Neuronal stem cell (in vitro differentiated cells): Measurements from ENCODE around the gene PAFAH1B1.
"Not testable (repeated sequence)": the region's sequence is repeated elsewhere in the genome, so short reads cannot be mapped to it uniquely, and the experiment has no call there.

Source experiments
- DNase-seq: peaks from one replicate; pipeline ENCODE4 v3.0.0-alpha.2; 2013; ENCODE audit warnings: low spot score
- H2AFZ ChIP-seq: one replicate; pipeline ENCODE4 v1.6.1; 2013; ENCODE audit warnings: mild to moderate bottlenecking, low read length, inconsistent platforms
- H2AK5ac ChIP-seq: 2 replicates; pipeline ENCODE4 v1.6.1; 2013; ENCODE audit warnings: low read depth, mild to moderate bottlenecking, inconsistent platforms, low read length, moderate library complexity, mixed read lengths
- H2BK120ac ChIP-seq: 2 replicates; pipeline ENCODE4 v1.6.1; 2013; ENCODE audit warnings: low read depth, mild to moderate bottlenecking, inconsistent platforms, low read length, moderate library complexity, mixed read lengths
- H2BK12ac ChIP-seq: one replicate; pipeline ENCODE4 v1.6.1; 2013; ENCODE audit warnings: low read length, inconsistent platforms
- H2BK15ac ChIP-seq: 2 replicates; pipeline ENCODE4 v1.6.1; 2013; ENCODE audit warnings: mild to moderate bottlenecking, low read length, inconsistent platforms, mixed read lengths
- H2BK5ac ChIP-seq: one replicate; pipeline ENCODE4 v1.6.1; 2013; ENCODE audit warnings: inconsistent platforms, mild to moderate bottlenecking, low read length, moderate library complexity
- H3K14ac ChIP-seq: one replicate; pipeline ENCODE4 v1.6.1; 2013; ENCODE audit warnings: low read length, inconsistent platforms
- H3K18ac ChIP-seq: 2 replicates; pipeline ENCODE4 v1.6.1; 2013; ENCODE audit warnings: low read length, inconsistent platforms
- H3K23ac ChIP-seq: 2 replicates; pipeline ENCODE4 v1.6.1; 2013; ENCODE audit warnings: low read depth, mild to moderate bottlenecking, mixed read lengths, low read length, inconsistent platforms; ENCODE audit not compliant: poor library complexity
- H3K27ac ChIP-seq: replicated peaks from 3 replicates; pipeline ENCODE4 v1.5.1; 2013; ENCODE audit warnings: low read length, inconsistent platforms
- H3K27me3 ChIP-seq, 3 experiments: 2 replicates each; pipeline ENCODE4 v1.6.1; 2013; ENCODE audit warnings: low read length in 3 of 3, mild to moderate bottlenecking in 2 of 3, inconsistent platforms in 1 of 3, low read depth in 1 of 3, mixed read lengths in 1 of 3, moderate library complexity in 1 of 3; ENCODE audit not compliant: control insufficient read depth in 3 of 3, insufficient read depth in 3 of 3
- H3K36me3 ChIP-seq, 2 donors: replicated peaks in 1 of 2; 2 replicates each; pipeline ENCODE4 v1.6.1; 2013; ENCODE audit warnings: low read length in 2 of 2; ENCODE audit not compliant: control insufficient read depth in 2 of 2, insufficient read depth in 2 of 2
- H3K4ac ChIP-seq: 2 replicates; pipeline ENCODE4 v1.6.1; 2013; ENCODE audit warnings: inconsistent platforms, mild to moderate bottlenecking, low read length, moderate library complexity
- H3K4me1 ChIP-seq, 2 donors: 1 replicate in 1 of 2; 2 replicates in 1 of 2; pipeline ENCODE4 v1.6.1; 2013; ENCODE audit warnings: low read length in 2 of 2, low read depth in 1 of 2; ENCODE audit not compliant: control insufficient read depth in 2 of 2, insufficient read depth in 1 of 2
- H3K4me2 ChIP-seq: one replicate; pipeline ENCODE4 v1.6.1; 2013; ENCODE audit warnings: mild to moderate bottlenecking, low read length, inconsistent platforms; ENCODE audit not compliant: insufficient read depth, poor library complexity, severe bottlenecking
- H3K4me3 ChIP-seq, 2 donors: 2 replicates each; pipeline ENCODE4 v1.5.1; 2013; ENCODE audit warnings: low read length in 2 of 2, mild to moderate bottlenecking in 2 of 2, inconsistent platforms in 1 of 2, moderate library complexity in 1 of 2
- H3K79me1 ChIP-seq: one replicate; pipeline ENCODE4 v1.6.1; 2013; ENCODE audit warnings: low read depth, mild to moderate bottlenecking, inconsistent platforms, low read length, moderate library complexity
- H3K9ac ChIP-seq: one replicate; pipeline ENCODE4 v1.6.1; 2013; ENCODE audit warnings: mild to moderate bottlenecking, low read depth, low read length, inconsistent platforms; ENCODE audit not compliant: poor library complexity
- H3K9me3 ChIP-seq, 2 donors: replicated peaks in 1 of 2; 2 replicates each; pipeline versions ENCODE3 to v1.6.1; 2013; ENCODE audit warnings: low read length in 2 of 2, mild to moderate bottlenecking in 2 of 2, inconsistent platforms in 1 of 2, low read depth in 1 of 2, mixed read lengths in 1 of 2, moderate library complexity in 1 of 2; ENCODE audit not compliant: control insufficient read depth in 2 of 2, insufficient read depth in 1 of 2
- H4K8ac ChIP-seq: one replicate; pipeline ENCODE4 v1.6.1; 2013; ENCODE audit warnings: low read depth, mild to moderate bottlenecking, inconsistent platforms, low read length, moderate library complexity
- H4K91ac ChIP-seq: one replicate; pipeline ENCODE4 v1.6.1; 2013; ENCODE audit warnings: low read length, low read depth, mild to moderate bottlenecking, inconsistent platforms; ENCODE audit not compliant: poor library complexity
- WGBS, 2 donors: extraction: QIAGEN DNeasy Blood & Tissue Kit; methylation state at CpG; one replicate each; pipeline ENCODE4 v1.1.7; 2013; ENCODE audit warnings: missing lambda C conversion rate in 2 of 2, mixed read lengths in 1 of 2; ENCODE audit not compliant: insufficient read length in 2 of 2, insufficient replicate concordance in 1 of 2; ENCODE audit errors: extremely low coverage in 2 of 2; 5-methylcytosine and 5-hydroxymethylcytosine counted together

Gene PAFAH1B1

DNA sequence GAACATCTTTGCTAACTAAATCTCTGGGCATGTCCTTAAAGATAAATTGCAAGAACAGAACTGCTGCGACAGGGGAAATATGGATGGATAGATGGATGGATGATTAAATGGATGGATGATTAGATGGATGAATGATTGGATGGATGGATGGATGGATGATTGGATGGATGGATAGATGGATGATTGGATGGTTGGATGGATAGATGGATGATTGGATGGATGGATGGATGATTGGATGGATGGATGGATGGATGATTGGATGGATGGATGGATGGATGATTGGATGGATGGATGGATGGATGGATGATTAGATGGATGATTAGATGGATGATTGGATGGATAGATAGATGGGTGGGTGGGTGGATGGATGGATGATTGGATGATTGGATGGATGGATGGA, 85.8 kb downstream of the PAFAH1B1 start:
- not testable (repeated sequence) for H3K27ac ChIP-seq, H3K4me1 ChIP-seq, H3K14ac ChIP-seq, H2BK12ac ChIP-seq, H2BK5ac ChIP-seq, H3K23ac ChIP-seq, H4K91ac ChIP-seq, H3K79me1 ChIP-seq, H3K9ac ChIP-seq, H3K18ac ChIP-seq, H2BK120ac ChIP-seq, H2AFZ ChIP-seq, H3K4me3 ChIP-seq, H3K27me3 ChIP-seq, H3K9me3 ChIP-seq, H2AK5ac ChIP-seq, H2BK15ac ChIP-seq, H4K8ac ChIP-seq, DNase-seq, H3K4me2 ChIP-seq, H3K4ac ChIP-seq
- no CpG with 5 or more reads among the region's 1 CpG for WGBS, 2 donors
- H3K36me3 ChIP-seq: peaks cover 26 to 94% of the 10 kb centered on the region in 2 donors

DNA sequence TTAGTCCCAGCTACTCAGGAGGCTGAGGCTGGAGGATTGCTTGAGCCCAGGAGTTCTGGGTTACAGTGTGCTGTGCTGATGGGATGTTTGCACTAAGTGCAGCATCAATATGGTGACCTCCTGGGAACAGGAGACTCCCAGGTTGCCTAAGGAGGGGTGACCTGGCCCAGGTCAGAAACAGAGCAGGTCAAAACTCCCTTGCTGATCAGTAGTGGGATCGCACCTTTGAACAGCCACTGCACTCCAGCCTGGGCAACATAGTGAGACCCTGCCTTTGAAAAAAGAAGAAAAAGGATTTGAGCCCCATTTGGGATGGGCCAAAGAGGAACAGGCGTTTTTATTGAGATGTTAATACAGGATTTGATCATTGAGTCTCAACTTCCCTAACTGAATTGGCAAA, 87.5 kb downstream of the PAFAH1B1 start:
- no peak overlapping the region for H2BK5ac ChIP-seq
- H3K27ac ChIP-seq: no peak overlapping the region
- no peak overlapping the region for H2AK5ac ChIP-seq
- no peaks in the 10 kb centered on the region for H3K79me1 ChIP-seq
- H2AFZ ChIP-seq: no peak overlapping the region
- H3K9me3 ChIP-seq: no peaks in the 10 kb centered on the region
- H3K23ac ChIP-seq: no peak overlapping the region
- H3K14ac ChIP-seq: no peak overlapping the region
- no peak overlapping the region for H3K4me2 ChIP-seq
- no CpG with 5 or more reads among the region's 2 CpGs for WGBS, 2 donors
- no peak overlapping the region for H3K4ac ChIP-seq
- no peak overlapping the region for H4K91ac ChIP-seq
- H2BK12ac ChIP-seq: no peak overlapping the region
- no peak for DNase-seq
- H2BK15ac ChIP-seq: no peak overlapping the region
- H4K8ac ChIP-seq: no peak overlapping the region
- H3K27me3 ChIP-seq: no peaks in the 10 kb centered on the region
- no peak overlapping the region for H3K18ac ChIP-seq
- no peak overlapping the region for H2BK120ac ChIP-seq
- peaks cover 2% of the 10 kb centered on the region in 2 donors for H3K4me1 ChIP-seq
- no peak overlapping the region for H3K4me3 ChIP-seq
- peaks cover 22 to 88% of the 10 kb centered on the region in 2 donors for H3K36me3 ChIP-seq
- H3K9ac ChIP-seq: no peak overlapping the region

DNA sequence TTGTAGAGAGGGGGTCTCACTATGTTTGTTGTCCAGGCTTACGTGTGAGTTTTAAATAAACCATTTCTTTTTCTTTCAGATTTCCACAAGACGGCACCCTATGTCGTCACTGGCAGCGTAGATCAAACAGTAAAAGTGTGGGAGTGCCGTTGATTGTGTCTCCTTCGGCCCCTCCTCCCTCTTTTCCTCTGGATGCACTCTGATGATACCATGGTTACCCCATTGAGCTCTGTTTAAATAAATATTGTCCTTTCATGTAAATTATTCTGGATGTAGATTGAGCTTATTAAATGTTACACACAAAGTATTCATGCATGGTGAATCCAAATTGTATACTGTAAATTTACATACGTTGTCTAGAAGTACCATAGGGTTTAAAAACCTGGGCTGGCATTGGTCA, 88.2 kb downstream of the PAFAH1B1 start:
- Histone ChIP-seq H3K14ac (no peak overlapping the region), H3K4me3 (no peak overlapping the region), H3K23ac (no peak overlapping the region), H3K4me1 (peaks cover 2% of the 10 kb centered on the region in 2 donors), H2AK5ac (no peak overlapping the region), H2BK12ac (no peak overlapping the region), H4K91ac (no peak overlapping the region), H2BK120ac (no peak overlapping the region), H3K4ac (no peak overlapping the region), H3K18ac (no peak overlapping the region), H3K4me2 (no peak overlapping the region), H2AFZ (no peak overlapping the region), H3K9me3 (no peaks in the 10 kb centered on the region), H2BK15ac (no peak overlapping the region), H3K36me3 (peaks cover 22 to 82% of the 10 kb centered on the region in 2 donors), H2BK5ac (no peak overlapping the region), H3K9ac (no peak overlapping the region), H3K79me1 (no peaks in the 10 kb centered on the region), H3K27ac (no peak overlapping the region), H4K8ac (no peak overlapping the region), H3K27me3 (no peaks in the 10 kb centered on the region)
- no peak for DNase-seq
- WGBS, 2 donors: no CpG with 5 or more reads among the region's 7 CpGs

DNA sequence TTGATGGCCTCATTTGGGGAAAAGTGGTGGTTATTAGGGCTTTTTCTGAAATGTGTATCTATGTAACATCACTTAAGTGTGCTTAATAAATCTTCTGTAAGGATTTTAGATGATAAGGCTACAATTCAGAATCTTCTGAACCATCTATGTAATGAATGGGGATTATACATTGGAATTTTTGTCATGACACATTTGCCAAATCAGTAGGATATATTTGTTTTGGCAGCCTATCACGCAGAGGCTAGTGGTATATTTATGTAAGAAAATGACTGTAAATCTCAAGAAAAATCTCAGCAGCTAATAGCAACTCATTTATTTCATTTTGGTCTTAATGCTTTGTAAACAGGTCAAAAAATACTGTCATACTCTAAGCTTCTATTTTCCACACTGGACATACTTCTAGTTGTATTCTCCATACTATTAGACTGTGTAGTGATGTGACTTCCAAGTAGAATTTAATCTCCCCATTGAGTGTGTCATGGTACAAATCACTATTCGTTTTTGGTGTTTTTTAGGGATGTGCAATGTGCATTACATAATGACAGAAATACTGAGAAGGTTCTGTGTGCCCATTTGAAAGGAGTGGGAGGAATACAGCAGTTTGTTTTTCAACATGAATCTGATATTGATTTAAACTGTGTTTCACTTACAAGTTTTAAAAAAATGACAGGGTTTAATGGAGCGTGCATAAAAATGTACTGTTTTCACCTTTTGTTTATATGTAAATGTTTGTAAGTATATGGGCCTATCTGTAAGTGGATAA, 88.9 kb downstream of the PAFAH1B1 start:
- Histone ChIP-seq H3K36me3 (peaks cover 22 to 76% of the 10 kb centered on the region in 2 donors), H2AK5ac (no peak overlapping the region), H3K4me2 (no peak overlapping the region), H3K14ac (no peak overlapping the region), H3K4ac (no peak overlapping the region), H3K9me3 (no peaks in the 10 kb centered on the region), H2AFZ (no peak overlapping the region), H3K18ac (no peak overlapping the region), H3K27me3 (no peaks in the 10 kb centered on the region), H2BK120ac (no peak overlapping the region), H3K4me3 (no peak overlapping the region), H3K23ac (no peak overlapping the region), H3K9ac (no peak overlapping the region), H2BK12ac (no peak overlapping the region), H3K79me1 (no peaks in the 10 kb centered on the region), H2BK15ac (no peak overlapping the region), H4K91ac (no peak overlapping the region), H2BK5ac (no peak overlapping the region), H3K27ac (no peak overlapping the region), H4K8ac (no peak overlapping the region), H3K4me1 (peaks cover 2% of the 10 kb centered on the region in 2 donors)
- DNase-seq: no peak
- no CpG with 5 or more reads among the region's 3 CpGs for WGBS, 2 donors
